Measurements from ENCODE around the gene MRPL34.

MRPL34 gene

DNA sequence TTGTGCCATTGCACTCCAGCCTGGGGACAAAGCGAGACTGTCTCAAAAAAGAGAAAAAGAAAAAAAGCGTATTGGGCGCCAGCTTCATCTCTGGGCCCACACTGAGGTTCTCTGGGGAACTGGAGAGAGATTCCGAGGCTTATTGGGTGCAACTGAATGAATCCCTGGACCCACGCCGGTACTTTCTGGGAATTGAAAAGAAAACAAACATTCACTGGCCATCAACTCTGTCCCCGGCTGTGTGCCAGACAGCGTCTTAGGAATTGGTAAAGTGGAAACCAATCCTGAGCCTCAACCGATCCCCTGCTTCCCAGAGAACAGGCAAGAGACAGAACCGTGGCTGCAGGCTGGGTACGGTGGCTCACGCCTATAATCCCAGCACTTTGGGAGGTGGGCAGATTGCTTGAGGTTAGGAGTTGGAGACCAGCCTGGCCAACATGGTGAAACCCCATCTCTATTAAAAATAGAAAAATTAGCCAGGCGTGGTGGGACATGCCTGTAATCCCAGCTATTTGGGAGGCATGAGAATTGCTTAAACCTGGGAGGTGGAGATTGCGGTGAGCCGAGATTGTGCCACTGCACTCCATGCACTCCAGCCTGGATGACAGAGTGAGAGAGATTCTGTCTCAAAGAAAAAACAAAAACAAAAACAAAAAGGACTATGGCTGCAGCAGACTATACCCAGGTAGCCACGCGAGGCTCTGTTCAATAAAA, 20.4 kb downstream of the MRPL34 start:
- no peak for TF ChIP-seq CTCF (conservative IDR thresholded peaks at IDR 0.05; ENCODE audit: low read length)
- DNase-seq (ENCODE audit: low read depth): no peak
- no peak overlapping the region for H3K4me3 ChIP-seq (ENCODE audit: low read length)

DNA sequence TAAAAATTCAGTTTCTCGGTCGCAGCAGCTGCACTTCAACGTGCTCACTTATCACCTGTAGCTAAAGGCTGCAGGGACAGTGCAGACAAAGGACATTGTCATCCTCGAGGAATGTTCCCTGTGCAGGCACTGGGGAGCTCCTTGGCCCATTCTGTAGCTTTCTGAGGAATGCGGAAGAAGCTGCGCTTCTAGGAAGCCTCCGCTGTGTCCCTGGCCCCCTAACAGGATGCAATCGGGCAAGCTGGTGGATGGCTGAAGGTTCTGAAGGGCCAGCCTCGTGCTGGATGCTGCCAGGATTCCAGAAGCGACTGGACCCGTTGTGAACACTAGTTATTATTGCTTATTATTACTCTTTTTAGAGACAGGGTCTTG, 20.9 kb downstream of the MRPL34 start:
- DNase-seq (ENCODE audit: low read depth): no peak
- no peak overlapping the region for H3K4me3 ChIP-seq (ENCODE audit: low read length)
- TF ChIP-seq CTCF (conservative IDR thresholded peaks at IDR 0.05; ENCODE audit: low read length): no peak

- H3K4me3 ChIP-seq (ENCODE audit: low read length): no peak overlapping the region
- no peak for DNase-seq (ENCODE audit: low read depth)
- no peak for TF ChIP-seq CTCF (conservative IDR thresholded peaks at IDR 0.05; ENCODE audit: low read length)
These were observed 21.5 kb downstream of the MRPL34 start for GRCh38 chr19:17327068-17327653.

- no peak overlapping the region for H3K4me3 ChIP-seq (ENCODE audit: low read length)
- no peak for DNase-seq (ENCODE audit: low read depth)
- no peak for TF ChIP-seq CTCF (conservative IDR thresholded peaks at IDR 0.05; ENCODE audit: low read length)
These were observed 22.2 kb downstream of the MRPL34 start for GRCh38 chr19:17327654-17328516.

DNA sequence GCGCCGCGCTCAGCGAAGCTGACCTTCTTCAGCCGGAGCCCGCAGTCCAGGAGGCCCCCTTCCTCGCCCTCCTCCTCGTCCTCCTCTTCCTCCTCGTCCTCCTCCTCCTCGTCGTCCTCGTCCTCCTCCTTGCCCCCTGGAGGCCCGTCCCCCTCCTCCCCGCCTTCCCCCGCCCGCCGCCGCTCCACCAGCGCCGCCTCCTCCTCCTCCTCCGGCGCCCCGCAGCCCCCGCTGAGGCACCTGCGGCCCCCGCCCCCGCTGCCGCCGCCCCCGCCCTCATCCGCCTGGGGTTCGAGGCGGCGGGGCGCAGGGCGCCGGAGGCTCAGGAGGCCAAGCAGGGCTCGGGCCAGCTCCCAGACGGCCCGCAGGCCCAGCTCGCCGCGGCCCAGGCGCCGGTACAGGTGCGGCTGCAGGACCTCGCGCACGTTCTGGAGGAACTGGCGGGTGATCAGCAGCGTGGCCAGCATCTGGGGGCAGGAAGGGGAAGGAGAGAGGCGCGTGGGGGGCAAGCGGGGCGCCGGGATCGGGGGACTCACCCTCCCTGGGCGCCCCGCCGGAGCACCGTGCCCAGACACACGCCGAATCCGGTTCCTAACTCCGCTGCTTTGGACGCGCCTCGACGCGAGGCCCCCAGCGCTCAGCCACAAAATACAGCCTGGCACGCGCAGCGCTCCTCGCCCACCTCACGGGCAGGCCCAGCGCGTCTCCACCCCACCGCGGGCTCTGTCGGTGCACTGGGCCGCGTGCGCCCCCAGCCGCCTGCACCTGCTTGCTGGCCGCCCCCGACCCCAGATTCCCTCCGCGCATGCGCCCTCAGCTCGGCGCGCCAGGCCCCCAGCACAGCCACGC, 23.1 kb downstream of the MRPL34 start:
- TF ChIP-seq CTCF (conservative IDR thresholded peaks at IDR 0.05; ENCODE audit: low read length): no peak
- no peak overlapping the region for H3K4me3 ChIP-seq (ENCODE audit: low read length)
- no peak for DNase-seq (ENCODE audit: low read depth)

DNA sequence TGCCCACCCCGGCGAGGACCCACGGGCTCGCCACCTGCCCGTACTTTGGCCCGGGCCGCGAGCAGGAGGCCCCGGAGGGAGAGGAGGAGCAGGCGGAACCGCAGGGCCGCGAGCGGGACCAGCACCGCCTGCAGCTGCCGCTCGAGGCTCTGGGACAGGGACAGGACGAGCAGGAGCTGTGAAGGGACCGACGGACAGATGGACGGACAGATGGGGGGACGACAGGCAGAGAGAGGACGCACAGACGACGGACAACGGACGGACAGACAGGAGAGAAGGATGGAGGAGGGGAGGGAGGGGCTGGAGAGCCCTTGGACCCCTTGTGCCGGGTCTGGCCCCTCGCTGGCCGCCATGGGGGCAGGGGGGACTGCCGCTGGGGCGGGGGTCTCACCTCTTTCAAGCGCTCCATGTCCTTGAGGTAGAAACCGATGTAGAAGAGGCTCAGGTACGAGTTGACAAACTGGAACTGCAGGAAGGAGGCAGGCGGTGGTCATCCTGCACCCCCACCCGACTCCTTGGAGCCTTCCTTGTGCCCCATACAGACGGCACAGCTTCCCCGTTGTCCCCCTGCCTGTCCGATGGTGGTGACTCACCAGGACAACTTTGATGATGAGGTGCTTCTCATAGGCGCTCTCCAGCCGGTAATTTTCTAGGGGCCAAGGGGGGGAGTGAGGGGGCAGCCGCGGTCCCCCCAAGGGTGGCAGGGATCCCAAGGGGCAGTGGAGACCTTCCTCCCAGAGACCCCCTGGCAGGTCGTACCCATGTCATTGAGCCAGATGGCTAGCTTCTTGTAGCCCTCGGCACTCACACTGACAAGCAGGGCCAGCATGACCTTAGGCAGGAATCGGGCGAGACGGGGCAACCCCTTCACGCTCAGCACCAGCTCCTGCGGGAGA, 23.9 kb downstream of the MRPL34 start:
- TF ChIP-seq CTCF (conservative IDR thresholded peaks at IDR 0.05; ENCODE audit: low read length): no peak
- no peak for DNase-seq (ENCODE audit: low read depth)
- H3K4me3 ChIP-seq (ENCODE audit: low read length): no peak overlapping the region
